Erythroblast (primary cell): Measurements from ENCODE around the gene NMNAT2.

Source experiments
- GATA1 ChIP-seq: IDR thresholded peaks from 2 replicates; pipeline ENCODE4 v1.6.1; 2011; ENCODE audit warnings: low read depth, mild to moderate bottlenecking, control low read depth, low read length, moderate library complexity
- POLR2A ChIP-seq: IDR thresholded peaks from 2 replicates; pipeline ENCODE4 v1.6.1; 2011; ENCODE audit warnings: mild to moderate bottlenecking, low read length

DNA sequence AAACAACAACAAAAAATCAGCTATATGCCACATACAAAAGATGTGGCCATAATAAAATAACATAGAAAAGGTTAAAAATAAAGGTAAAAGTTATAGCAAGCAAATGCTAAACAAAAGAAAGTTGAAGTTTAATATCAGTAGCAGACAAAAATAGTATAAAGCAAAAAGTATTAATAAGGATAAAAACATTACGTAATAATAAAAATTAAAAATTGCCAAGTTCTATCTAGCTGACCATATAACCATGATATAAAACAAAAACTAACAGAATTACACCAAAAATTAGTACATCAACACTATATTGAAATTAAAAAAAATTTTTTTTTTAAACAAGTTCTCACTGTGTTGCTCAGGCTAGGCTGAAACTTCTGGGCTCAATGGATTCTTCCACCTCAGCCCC, 38.6 kb upstream of the NMNAT2 start:
- TF ChIP-seq POLR2A = no peak
- TF ChIP-seq GATA1 = no peak
